ENCODE results near the gene POC1A. TPM values are rescaled to one million over a fixed set of nuclear protein-coding genes. Genes with fewer than 3 reads are reported as not detected.

POC1A gene
- total and polyA plus RNA-seq, 9 of the 15 experiments (the other 6 are each of a cell fraction or from before 2014, with no cell fraction given), result 7.2 to 17.5 (median 12.1) TPM

- Histone ChIP-seq H4K20me1 (replicated peaks; ENCODE audit: control insufficient read depth, insufficient read depth, low read length) (no peaks in the 10 kb centered on the region), H3K9me3 (replicated peaks; ENCODE audit: control insufficient read depth, insufficient read depth, low read depth, low read length) (no peaks in the 10 kb centered on the region), H3K9ac (ENCODE audit: insufficient read depth in 1 of 2, low read depth in 2 of 2, low read length in 2 of 2) (no peak overlapping the region), H3K4me3 (no peak overlapping the region), H3K4me1 (replicated peaks in 1 of 2; ENCODE audit: control insufficient read depth in 2 of 2, insufficient read depth in 2 of 2, low read length in 2 of 2) (peaks cover 10 to 11% of the 10 kb centered on the region in 2 experiments; a peak in 4 of 5 replicates), H3K27me3 (ENCODE audit: control insufficient read depth in 2 of 2, insufficient read depth in 2 of 2, low read length in 2 of 2) (no peaks in the 10 kb centered on the region), H3K9me1 (ENCODE audit: control insufficient read depth, insufficient read depth, low read length) (no peaks in the 10 kb centered on the region), H2AFZ (ENCODE audit: low read depth, low read length) (no peak overlapping the region; the same call in 1 of the 2 replicates), H3K36me3 (ENCODE audit: control insufficient read depth, insufficient read depth, low read length) (peaks cover 3% of the 10 kb centered on the region; the same call in 1 of the 3 replicates), H3K4me2 (ENCODE audit: insufficient read depth, low read length) (no peak overlapping the region), H3K27ac (ENCODE audit: extremely low read depth, low read depth, low read length) (no peak overlapping the region), H3K79me2 (ENCODE audit: control insufficient read depth, insufficient read depth, low read length) (peaks cover 18% of the 10 kb centered on the region)
- intact Hi-C loops (cut with micrococcal nuclease) (loop anchor here (2.0 kb wide), 1 partner anchor 43 kb away; the partner anchor contains the start of gene ALAS1), in situ Hi-C loops (cut with MboI) (no loop called here)
- WGBS (ENCODE audit: insufficient coverage, low coverage, missing lambda C conversion rate), result 63% methylated on average over 4 of the region's 4 CpGs
- CTCF ChIA-PET (ENCODE audit: low intra/inter-chr PET ratio), result no interaction called here
- no peak for TF ChIP-seq CTCFL (IDR thresholded peaks at IDR 0.05; ENCODE audit: borderline replicate concordance, insufficient read depth, low read depth, low read length, poor library complexity, severe bottlenecking)
- TF ChIP-seq GATAD2B (IDR thresholded peaks at IDR 0.05; ENCODE audit: borderline replicate concordance), result no peak
- no peak for TF ChIP-seq SMAD4 (CRISPR knock-in tag; conservative IDR thresholded peaks at IDR 0.05)
- TF ChIP-seq NFATC3 (IDR thresholded peaks at IDR 0.05), result no peak
- TF ChIP-seq SMARCE1 (IDR thresholded peaks at IDR 0.05), result no peak
- TF ChIP-seq AFF4 (CRISPR knock-in tag; IDR thresholded peaks at IDR 0.05), result no peak
- TF ChIP-seq ZBTB43 (CRISPR knock-in tag; IDR thresholded peaks at IDR 0.05), result no peak
- ATAC-seq, result no peak
- POLR2A ChIA-PET, result interaction anchor here (0.6 to 1.0 kb wide), 2 partner anchors 19 to 95 kb away, joined by 4 to 5 read pairs; no protein-coding TSS in a partner anchor
- DNase-seq (ENCODE audit: extremely low read depth in 1 of 4, low spot score in 3 of 4), result no peak
- no TSS peak for BruUV-seq (replicated peaks)
- FAIRE-seq, result no peak
These were observed 1.7 kb upstream of the POC1A start for GRCh38 chr3:52155912-52156311.

Data from K562 (cell line).